ENCODE results near the gene CSRNP3. TPM values are rescaled to one million over a fixed set of nuclear protein-coding genes. Genes with fewer than 3 reads are reported as not detected.
"Not testable (repeated sequence)": the region's sequence is repeated elsewhere in the genome, so short reads cannot be mapped to it uniquely, and the experiment has no call there.

Gene CSRNP3
- total RNA-seq, 1 experiment from 2014 or later = not detected

- no peaks in the 10 kb centered on the region for H3K27me3 ChIP-seq (ENCODE audit: control insufficient read depth, insufficient read depth, low read length)
- in situ Hi-C loops (cut with HindIII; ENCODE audit: low pct_unique_long_range_greater_than_20kb, low sequenced_read_pairs) = no loop called here
- ATAC-seq = no peak
- TF ChIP-seq SIN3A (IDR thresholded peaks at IDR 0.05; ENCODE audit: borderline replicate concordance, insufficient read depth, low read depth, low read length) (no peak), CTCF (IDR thresholded peaks at IDR 0.05) (no peak), POLR2AphosphoS5 (IDR thresholded peaks at IDR 0.05; ENCODE audit: low read depth, low read length) (no peak), REST (IDR thresholded peaks at IDR 0.05; ENCODE audit: insufficient read depth in 1 of 2, low read depth in 2 of 2, low read length in 1 of 2) (no peak), TCF7L2 (IDR thresholded peaks at IDR 0.05; ENCODE audit: low read depth, low read length) (no peak)
- H3K9me3 ChIP-seq (ENCODE audit: control insufficient read depth, insufficient read depth, low read depth, low read length) = no peaks in the 10 kb centered on the region
- CTCF ChIA-PET = no interaction called here
- BruUV-seq (replicated peaks) = no TSS peak
- DNase-seq (ENCODE audit: low read depth, low spot score) = no peak
- no peak overlapping the region for H3K27ac ChIP-seq (ENCODE audit: low read length)
- intact Hi-C loops (cut with micrococcal nuclease; ENCODE audit: unreplicated experiment) = no loop called here
- POLR2A ChIA-PET = no interaction called here
- H3K4me1 ChIP-seq (ENCODE audit: control insufficient read depth, insufficient read depth, low read length) = no peaks in the 10 kb centered on the region
- H3K36me3 ChIP-seq (ENCODE audit: control insufficient read depth, insufficient read depth, low read length) = no peaks in the 10 kb centered on the region
- no peak overlapping the region for H3K4me3 ChIP-seq (ENCODE audit: low read depth in 2 of 2, low read length in 2 of 2)
These were observed 196.1 kb downstream of the CSRNP3 start for GRCh38 chr2:165665614-165666013.

- POLR2A ChIA-PET; H3K27ac ChIP-seq (ENCODE audit: low read length); BruUV-seq (replicated peaks); intact Hi-C loops (cut with micrococcal nuclease; ENCODE audit: unreplicated experiment); DNase-seq (ENCODE audit: low read depth, low spot score); H3K36me3 ChIP-seq (ENCODE audit: control insufficient read depth, insufficient read depth, low read length); H3K4me3 ChIP-seq (ENCODE audit: low read depth in 2 of 2, low read length in 2 of 2); H3K27me3 ChIP-seq (ENCODE audit: control insufficient read depth, insufficient read depth, low read length); CTCF ChIA-PET; ATAC-seq; in situ Hi-C loops (cut with HindIII; ENCODE audit: low pct_unique_long_range_greater_than_20kb, low sequenced_read_pairs); H3K9me3 ChIP-seq (ENCODE audit: control insufficient read depth, insufficient read depth, low read depth, low read length); H3K4me1 ChIP-seq (ENCODE audit: control insufficient read depth, insufficient read depth, low read length): not testable (repeated sequence)
These were observed 196.6 kb downstream of the CSRNP3 start for GRCh38 chr2:165666073-165666472.

GRCh38 chr2:165666605-165667004, 197.1 kb downstream of the CSRNP3 start:
- H3K4me1 ChIP-seq (ENCODE audit: control insufficient read depth, insufficient read depth, low read length) = no peaks in the 10 kb centered on the region
- no peaks in the 10 kb centered on the region for H3K36me3 ChIP-seq (ENCODE audit: control insufficient read depth, insufficient read depth, low read length)
- H3K9me3 ChIP-seq (ENCODE audit: control insufficient read depth, insufficient read depth, low read depth, low read length) = no peaks in the 10 kb centered on the region
- intact Hi-C loops (cut with micrococcal nuclease; ENCODE audit: unreplicated experiment) (no loop called here), in situ Hi-C loops (cut with HindIII; ENCODE audit: low pct_unique_long_range_greater_than_20kb, low sequenced_read_pairs) (no loop called here)
- no peak overlapping the region for H3K4me3 ChIP-seq (ENCODE audit: low read depth in 2 of 2, low read length in 2 of 2)
- DNase-seq (ENCODE audit: low read depth, low spot score) (no peak), ATAC-seq (no peak)
- no peak for TF ChIP-seq TCF7L2 (IDR thresholded peaks at IDR 0.05; ENCODE audit: low read depth, low read length)
- no peak for TF ChIP-seq POLR2AphosphoS5 (IDR thresholded peaks at IDR 0.05; ENCODE audit: low read depth, low read length)
- TF ChIP-seq CTCF (IDR thresholded peaks at IDR 0.05) = no peak
- TF ChIP-seq REST (IDR thresholded peaks at IDR 0.05; ENCODE audit: insufficient read depth in 1 of 2, low read depth in 2 of 2, low read length in 1 of 2) = no peak
- TF ChIP-seq SIN3A (IDR thresholded peaks at IDR 0.05; ENCODE audit: borderline replicate concordance, insufficient read depth, low read depth, low read length) = no peak
- H3K27me3 ChIP-seq (ENCODE audit: control insufficient read depth, insufficient read depth, low read length) = no peaks in the 10 kb centered on the region
- no TSS peak for BruUV-seq (replicated peaks)
- ChIA-PET CTCF (no interaction called here), POLR2A (no interaction called here)
- no peak overlapping the region for H3K27ac ChIP-seq (ENCODE audit: low read length)

Data from Panc1 (cell line).